Large intestine (tissue), 3 donors: ENCODE measurements around the gene SERPINA3. TPM values are rescaled to one million over a fixed set of nuclear protein-coding genes. Genes with fewer than 3 reads are reported as not detected.
"Not testable (repeated sequence)": the region's sequence is repeated elsewhere in the genome, so short reads cannot be mapped to it uniquely, and the experiment has no call there.

Experiments used
- DNase-seq, 2 donors: peaks; one replicate each; pipeline versions ENCODE4 v3.0.0 to v3.0.0-alpha.2; 2013
- H3K27ac ChIP-seq: one replicate; pipeline ENCODE4 v1.5.1; 2013; ENCODE audit warnings: low read length
- H3K27me3 ChIP-seq: 2 replicates; pipeline ENCODE4 v1.6.1; 2013; ENCODE audit warnings: low read length; ENCODE audit not compliant: control insufficient read depth, insufficient read depth
- H3K36me3 ChIP-seq: 2 replicates; pipeline ENCODE4 v1.6.1; 2013; ENCODE audit warnings: low read length; ENCODE audit not compliant: control insufficient read depth, insufficient read depth
- H3K4me1 ChIP-seq: one replicate; pipeline ENCODE4 v1.6.1; 2013; ENCODE audit warnings: low read length; ENCODE audit not compliant: control insufficient read depth, insufficient read depth
- H3K4me3 ChIP-seq: one replicate; pipeline ENCODE4 v1.5.1; 2013; ENCODE audit warnings: low read length
- H3K9me3 ChIP-seq: one replicate; pipeline ENCODE4 v1.6.1; 2013; ENCODE audit warnings: mild to moderate bottlenecking, low read depth, low read length, moderate library complexity; ENCODE audit not compliant: control insufficient read depth
- WGBS: methylation state at CpG from one replicate; pipeline ENCODE4 v1.1.5; 2013; ENCODE audit warnings: low lambda C conversion rate; ENCODE audit not compliant: insufficient coverage; 5-methylcytosine and 5-hydroxymethylcytosine counted together
- polyA plus RNA-seq: library from polyadenylated mRNA; unstranded; fragments of 120-200 nt; gene quantifications from one replicate; pipeline ENCODE4 v1.2.1, GENCODE V29; 2013

The SERPINA3 gene
- polyA plus RNA-seq, 1 donor, result 0.51 TPM

DNA sequence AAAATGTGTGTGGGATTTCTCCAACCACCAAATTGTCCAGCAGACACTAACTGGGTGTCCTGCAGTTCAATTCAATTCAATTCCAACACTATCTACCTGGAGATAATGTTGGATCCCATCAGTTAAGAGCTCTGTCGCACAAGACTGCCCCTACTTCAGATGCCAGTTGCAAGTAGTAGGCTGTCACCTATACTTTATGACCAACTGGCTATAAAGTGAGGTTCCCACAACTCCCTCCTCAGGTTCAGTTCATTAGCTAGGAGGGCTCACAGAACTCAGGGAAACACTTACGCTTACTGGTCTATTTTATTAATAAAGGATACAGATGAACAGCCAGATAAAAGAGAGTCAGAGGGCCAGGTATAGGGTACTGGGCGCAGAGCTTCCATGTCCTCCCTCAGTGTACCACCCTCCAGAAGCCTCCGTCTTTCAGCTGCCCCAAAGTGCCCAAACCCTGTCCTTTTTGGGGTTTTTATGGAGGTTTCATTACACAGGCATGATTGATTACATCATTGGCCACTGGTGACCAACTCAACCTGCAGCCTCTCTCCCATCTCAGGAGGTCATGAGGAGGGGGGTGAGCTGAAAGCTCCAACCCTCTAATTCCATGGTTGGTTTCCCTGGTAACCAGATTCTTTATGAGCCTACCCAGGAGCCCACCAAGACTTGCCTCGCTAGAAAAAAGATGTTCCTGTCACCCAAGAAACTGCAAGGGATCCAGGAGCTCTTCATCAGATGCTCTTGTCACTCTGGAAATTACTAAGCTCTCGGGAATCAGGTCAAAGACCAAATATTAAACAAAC, 38.5 kb upstream of the SERPINA3 start:
- no peak for DNase-seq
- Histone ChIP-seq H3K4me1 (peaks cover 6% of the 10 kb centered on the region), H3K4me3 (no peak overlapping the region), H3K36me3 (peaks cover 6% of the 10 kb centered on the region), H3K27ac (no peak overlapping the region), H3K9me3 (no peaks in the 10 kb centered on the region), H3K27me3 (no peaks in the 10 kb centered on the region)
- no CpG with 5 or more reads among the region's 6 CpGs for WGBS

DNA sequence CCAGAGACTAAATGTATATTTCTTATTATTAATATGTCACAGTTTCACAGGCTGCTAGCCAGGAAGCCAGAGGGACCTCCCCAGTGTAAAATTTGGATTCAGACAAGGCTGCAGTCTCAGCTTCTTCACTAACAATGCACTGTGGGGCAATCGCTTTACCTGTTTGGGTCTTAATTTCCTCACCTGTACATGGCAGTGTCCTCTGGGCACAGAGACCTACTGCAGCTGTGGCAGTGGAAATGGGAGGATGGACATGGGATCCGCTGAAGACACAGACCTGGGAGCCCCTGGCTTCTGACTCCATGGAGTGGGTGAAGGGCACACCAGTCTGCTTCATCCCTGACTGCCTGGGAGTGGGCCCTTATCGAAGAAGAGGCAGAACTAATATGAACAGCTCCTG, 37.9 kb upstream of the SERPINA3 start:
- Histone ChIP-seq H3K4me3 (no peak overlapping the region), H3K9me3 (no peaks in the 10 kb centered on the region), H3K27ac (no peak overlapping the region), H3K27me3 (no peaks in the 10 kb centered on the region), H3K36me3 (peaks cover 5% of the 10 kb centered on the region), H3K4me1 (peaks cover 6% of the 10 kb centered on the region)
- WGBS, result no CpG with 5 or more reads among the region's 3 CpGs
- DNase-seq, result no peak

DNA sequence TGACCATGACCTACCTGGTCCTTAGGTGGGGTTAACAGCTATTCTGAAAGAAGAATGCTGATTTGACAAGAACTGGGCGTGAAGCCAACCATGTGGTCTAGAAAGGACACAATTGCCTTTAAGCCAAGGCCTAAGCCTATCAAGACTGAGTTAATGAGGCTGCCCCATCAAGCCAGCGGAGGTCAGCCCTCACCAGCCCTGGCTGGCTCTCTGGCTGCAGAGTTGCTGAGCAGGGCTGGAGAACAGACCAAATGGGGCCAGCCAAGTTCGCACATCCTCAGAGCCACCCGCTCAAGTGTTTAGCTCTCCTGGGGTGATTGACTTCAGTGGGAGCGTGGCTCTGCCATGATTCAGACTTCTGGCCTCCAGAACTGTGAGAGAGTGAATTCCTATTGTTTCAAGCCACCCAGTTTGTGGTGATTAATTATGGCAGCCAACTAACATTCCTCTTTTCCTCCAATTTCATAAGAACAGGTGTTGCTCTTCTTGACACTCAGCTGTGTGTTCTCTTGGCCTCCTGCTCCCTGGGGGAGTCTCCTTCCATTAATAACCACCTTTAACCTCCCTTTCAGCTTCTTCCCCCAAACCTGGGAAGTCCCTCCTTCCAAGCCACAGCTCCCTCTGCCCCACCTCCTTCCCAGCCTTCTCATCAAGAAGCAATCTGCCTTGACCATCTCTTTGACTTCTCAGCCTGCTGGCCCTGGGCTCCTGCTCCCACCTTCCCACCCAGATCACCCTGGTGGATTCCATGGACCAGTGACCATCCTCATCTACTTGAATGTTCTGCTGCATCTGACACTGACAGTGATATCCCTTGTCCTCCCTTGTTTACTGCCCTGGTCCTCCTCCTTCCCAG, 36.2 kb upstream of the SERPINA3 start:
- Histone ChIP-seq H3K36me3 (no peaks in the 10 kb centered on the region), H3K9me3 (no peaks in the 10 kb centered on the region), H3K27me3 (no peaks in the 10 kb centered on the region), H3K4me3 (no peak overlapping the region), H3K4me1 (peaks cover 6% of the 10 kb centered on the region), H3K27ac (no peak overlapping the region)
- DNase-seq, result no peak
- no CpG with 5 or more reads among the region's 5 CpGs for WGBS

DNA sequence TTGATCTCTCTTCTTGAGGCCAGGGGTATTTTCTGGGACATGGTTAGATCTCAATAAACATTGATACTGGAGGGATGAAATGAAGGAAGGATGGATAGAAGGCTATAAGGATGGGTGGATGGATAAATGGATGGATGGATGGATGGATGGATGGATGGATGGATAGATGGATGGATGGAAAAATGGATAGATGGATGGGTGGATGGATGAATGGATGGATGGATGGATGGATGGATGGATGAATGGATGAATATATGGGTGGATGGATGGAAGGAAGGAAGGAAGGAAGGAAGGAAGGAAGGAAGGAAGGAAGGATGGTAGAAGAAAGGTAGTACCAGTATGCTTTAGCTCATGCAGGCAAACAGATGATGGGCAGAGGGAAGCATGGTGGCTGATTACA, 34.7 kb upstream of the SERPINA3 start:
- not testable (repeated sequence) for H3K27me3 ChIP-seq, DNase-seq, H3K36me3 ChIP-seq, H3K27ac ChIP-seq, H3K9me3 ChIP-seq, H3K4me3 ChIP-seq
- peaks cover 21% of the 10 kb centered on the region for H3K4me1 ChIP-seq

GRCh38 chr14:94578712-94579111, 33.5 kb upstream of the SERPINA3 start:
- Histone ChIP-seq H3K4me1 (peaks cover 21% of the 10 kb centered on the region), H3K4me3 (no peak overlapping the region), H3K9me3 (no peaks in the 10 kb centered on the region), H3K36me3 (no peaks in the 10 kb centered on the region), H3K27me3 (no peaks in the 10 kb centered on the region), H3K27ac (no peak overlapping the region)
- WGBS, result no CpG with 5 or more reads among the region's 6 CpGs
- DNase-seq, result no peak

GRCh38 chr14:94581127-94581999, 30.8 kb upstream of the SERPINA3 start, which contains the start of gene SERPINA5:
TSS of gene SERPINA5 (plus strand) at chr14:94581426. CDS start at chr14:94587363, 5,937 bp downstream.
- Histone ChIP-seq H3K9me3 (no peaks in the 10 kb centered on the region), H3K27ac (no peak within 1 kb of the TSS), H3K4me1 (peaks cover 20% of the 10 kb centered on the region), H3K36me3 (no peaks in the 10 kb centered on the region), H3K27me3 (no peaks in the 10 kb centered on the region), H3K4me3 (no peak within 1 kb of the TSS)
- DNase-seq, result peak in 1 of 2 donors; percentile 33
- WGBS, result no CpG with 5 or more reads among the region's 18 CpGs

GRCh38 chr14:94582199-94582750, 29.9 kb upstream of the SERPINA3 start:
- H3K4me3 ChIP-seq, result no peak overlapping the region
- no peaks in the 10 kb centered on the region for H3K36me3 ChIP-seq
- no peaks in the 10 kb centered on the region for H3K9me3 ChIP-seq
- no peak for DNase-seq
- peak overlapping the region; percentile 35 for H3K27ac ChIP-seq
- H3K27me3 ChIP-seq, result no peaks in the 10 kb centered on the region
- no CpG with 5 or more reads among the region's 7 CpGs for WGBS
- H3K4me1 ChIP-seq, result peaks cover 20% of the 10 kb centered on the region

- Histone ChIP-seq H3K27ac (peak overlapping the region; percentile 35), H3K27me3 (no peaks in the 10 kb centered on the region), H3K9me3 (no peaks in the 10 kb centered on the region), H3K4me3 (no peak overlapping the region), H3K36me3 (no peaks in the 10 kb centered on the region), H3K4me1 (peaks cover 20% of the 10 kb centered on the region)
- peak in 1 of 2 donors; percentile 43 for DNase-seq
- no CpG with 5 or more reads among the region's 3 CpGs for WGBS
Observed at GRCh38 chr14:94582851-94583250, 29.3 kb upstream of the SERPINA3 start.

DNA sequence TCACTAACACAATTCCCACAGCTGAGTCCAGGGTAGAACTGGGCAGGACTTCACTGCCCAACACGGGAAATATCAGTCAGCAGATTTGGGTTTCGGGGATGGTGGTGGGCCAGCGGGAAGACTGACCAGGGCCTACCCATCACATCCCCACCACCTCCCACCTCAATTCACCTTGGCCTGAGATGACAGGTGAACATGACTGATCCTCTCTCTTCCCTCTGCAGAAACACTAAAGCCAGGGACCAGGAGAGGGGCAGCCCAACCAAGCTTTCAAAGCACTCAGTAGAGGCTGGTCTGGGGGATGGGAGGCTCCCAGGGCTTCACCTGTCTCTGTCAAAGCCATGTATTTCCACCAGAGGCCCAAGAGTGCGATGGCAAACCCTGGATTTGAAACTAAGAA, 28.6 kb upstream of the SERPINA3 start:
- no peak overlapping the region for H3K27ac ChIP-seq
- no CpG with 5 or more reads among the region's 4 CpGs for WGBS

More for the DNA sequence above, 28.6 kb upstream of the SERPINA3 start:
- Histone ChIP-seq H3K4me1 (peaks cover 20% of the 10 kb centered on the region), H3K36me3 (no peaks in the 10 kb centered on the region), H3K9me3 (no peaks in the 10 kb centered on the region), H3K4me3 (no peak overlapping the region), H3K27me3 (no peaks in the 10 kb centered on the region)
- DNase-seq, result no peak
